ENCODE results near the gene EDC3. TPM values are rescaled to one million over a fixed set of nuclear protein-coding genes. Genes with fewer than 3 reads are reported as not detected.
A peak's percentile ranks its signal among the peaks of the same experiment; 100 is the strongest.
"Not testable (repeated sequence)": the region's sequence is repeated elsewhere in the genome, so short reads cannot be mapped to it uniquely, and the experiment has no call there.

The EDC3 gene
- 10 to 100 TPM; 34.9 to 41.1 TPM for total RNA-seq

DNA sequence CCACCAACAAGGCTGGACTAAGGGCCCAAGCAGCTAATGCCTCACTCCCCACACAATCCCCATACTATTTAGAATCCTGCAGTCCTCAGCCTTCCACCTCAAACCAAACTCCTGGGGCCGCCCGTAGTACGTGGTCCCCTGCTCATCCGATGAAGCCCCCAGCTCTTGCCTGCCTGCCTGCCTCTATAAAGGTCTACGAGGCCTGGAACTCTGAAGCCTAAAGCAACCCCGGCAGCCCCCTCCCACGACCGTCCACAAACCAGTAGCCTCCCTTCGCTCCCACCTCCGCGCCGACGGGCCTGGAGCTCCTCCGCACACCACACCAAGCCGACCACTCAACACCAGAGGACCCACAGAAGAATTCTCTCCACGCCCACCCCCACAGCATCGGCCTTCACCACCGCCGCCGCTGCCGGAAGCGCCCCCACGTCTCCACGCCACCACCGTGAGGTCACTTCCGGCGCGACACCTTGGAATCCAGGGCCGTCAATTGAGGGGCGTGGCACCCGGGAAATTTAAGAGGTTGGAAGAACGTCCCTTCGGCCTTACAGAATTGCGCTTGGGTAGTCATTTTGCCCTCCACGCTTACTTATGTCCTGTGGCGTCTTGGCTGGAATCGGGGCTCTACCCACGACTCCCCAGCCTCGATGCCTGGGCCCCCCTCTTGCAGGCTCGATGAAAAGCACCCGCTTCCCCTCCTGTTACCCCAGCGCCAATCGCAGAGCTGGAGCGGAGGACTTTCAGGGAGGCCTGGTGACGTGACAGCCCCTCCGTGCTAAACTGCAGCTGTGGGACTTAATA is at the start of gene EDC3:
Gene EDC3 (minus strand): TSS at position 428 of the 801 bp plus-strand sequence. CDS start 20,900 bp downstream, outside the sequence.
- Mint-ChIP-seq H3K27ac (peak within 1 kb of the TSS; percentile 100), H3K27me3 (peaks cover 4% of the 10 kb centered on the region), H3K36me3 (ENCODE audit: low read depth) (peaks cover 2% of the 10 kb centered on the region), H3K4me1 (peaks cover 42% of the 10 kb centered on the region), H3K4me3 (peak within 1 kb of the TSS; percentile 100), H3K9me3 (no peaks in the 10 kb centered on the region)
- ChIA-PET POLR2A (no interaction called here), CTCF (interaction anchor here (1.0 to 1.4 kb wide), 4 partner anchors 53 to 148 kb away, joined by 3 to 4 read pairs (median 3); no protein-coding TSS in a partner anchor)
- peak; percentile 90 for DNase-seq

GRCh38 chr15:74742422-74742821 is 46.6 kb upstream of the EDC3 start:
- ChIA-PET CTCF (interaction anchor here (2.1 kb wide), 1 partner anchor 17 kb away, joined by 6 read pairs; the partner anchor contains the start of gene CYP1A1), POLR2A (no interaction called here)
- H3K4me3 Mint-ChIP-seq, result no peak overlapping the region
- no peaks in the 10 kb centered on the region for H3K36me3 Mint-ChIP-seq (ENCODE audit: low read depth)
- peaks cover 12% of the 10 kb centered on the region for H3K9me3 Mint-ChIP-seq
- peaks cover 4% of the 10 kb centered on the region for H3K4me1 Mint-ChIP-seq
- peaks cover 6% of the 10 kb centered on the region for H3K27me3 Mint-ChIP-seq
- DNase-seq, result no peak
- no peak overlapping the region for H3K27ac Mint-ChIP-seq

DNA sequence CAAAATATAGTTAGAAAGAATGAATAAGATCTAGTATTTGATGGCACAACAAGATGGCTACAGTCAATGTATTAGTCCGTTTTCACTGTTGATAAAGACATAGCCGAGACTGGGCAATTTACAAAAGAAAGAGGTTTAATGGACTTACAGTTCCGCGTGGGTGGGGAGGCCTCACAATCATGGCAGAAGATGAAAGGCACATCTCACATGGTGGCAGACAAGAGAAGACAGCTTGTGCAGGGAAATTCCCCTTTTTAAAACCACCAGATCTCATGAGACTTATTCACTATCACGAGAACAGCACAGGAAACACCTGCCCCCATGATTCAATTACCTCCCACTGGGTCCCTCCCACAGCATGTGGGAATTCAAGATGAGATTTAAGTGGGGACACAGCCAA is 42.4 kb upstream of the EDC3 start:
- H3K27ac Mint-ChIP-seq; CTCF ChIA-PET; H3K4me3 Mint-ChIP-seq; DNase-seq; H3K36me3 Mint-ChIP-seq (ENCODE audit: low read depth); POLR2A ChIA-PET; H3K4me1 Mint-ChIP-seq: not testable (repeated sequence)
- peaks cover 18% of the 10 kb centered on the region for H3K9me3 Mint-ChIP-seq
- H3K27me3 Mint-ChIP-seq, result peaks cover 16% of the 10 kb centered on the region

DNA sequence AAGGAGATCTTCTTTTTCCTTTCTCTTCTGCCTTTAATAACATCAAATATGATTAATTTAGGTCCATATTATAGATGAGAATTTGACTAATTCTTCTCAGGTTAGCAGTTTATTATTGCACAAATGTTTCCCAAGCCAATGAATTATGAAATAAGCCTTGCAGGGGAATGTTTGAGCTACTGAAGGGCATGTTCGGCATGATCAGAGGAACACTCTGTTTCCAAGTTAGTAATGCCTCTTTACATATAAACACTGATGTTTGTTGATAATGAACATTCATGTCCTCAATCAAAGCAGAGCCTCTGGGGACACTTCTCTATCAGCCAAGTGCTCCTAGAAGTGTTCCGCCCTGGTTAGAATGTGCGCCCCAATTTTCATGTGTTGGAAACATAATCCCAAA is 39.5 kb upstream of the EDC3 start:
- peaks cover 7% of the 10 kb centered on the region for H3K4me1 Mint-ChIP-seq
- ChIA-PET CTCF (interaction anchor here (1.1 kb wide), 2 partner anchors 36 to 160 kb away, joined by 3 read pairs; no protein-coding TSS in a partner anchor), POLR2A (no interaction called here)
- H3K36me3 Mint-ChIP-seq (ENCODE audit: low read depth), result no peaks in the 10 kb centered on the region
- DNase-seq, result no peak
- H3K27me3 Mint-ChIP-seq, result peaks cover 14% of the 10 kb centered on the region
- peaks cover 11% of the 10 kb centered on the region for H3K9me3 Mint-ChIP-seq
- H3K4me3 Mint-ChIP-seq, result no peak overlapping the region
- no peak overlapping the region for H3K27ac Mint-ChIP-seq

- ChIA-PET POLR2A (no interaction called here), CTCF (no interaction called here)
- H3K27ac Mint-ChIP-seq, result no peak overlapping the region
- peaks cover 14% of the 10 kb centered on the region for H3K27me3 Mint-ChIP-seq
- peaks cover 11% of the 10 kb centered on the region for H3K9me3 Mint-ChIP-seq
- H3K4me1 Mint-ChIP-seq, result peaks cover 7% of the 10 kb centered on the region
- H3K36me3 Mint-ChIP-seq (ENCODE audit: low read depth), result no peaks in the 10 kb centered on the region
- H3K4me3 Mint-ChIP-seq, result no peak overlapping the region
- DNase-seq, result no peak
Measured at GRCh38 chr15:74733269-74733668, 37.4 kb upstream of the EDC3 start.

DNA sequence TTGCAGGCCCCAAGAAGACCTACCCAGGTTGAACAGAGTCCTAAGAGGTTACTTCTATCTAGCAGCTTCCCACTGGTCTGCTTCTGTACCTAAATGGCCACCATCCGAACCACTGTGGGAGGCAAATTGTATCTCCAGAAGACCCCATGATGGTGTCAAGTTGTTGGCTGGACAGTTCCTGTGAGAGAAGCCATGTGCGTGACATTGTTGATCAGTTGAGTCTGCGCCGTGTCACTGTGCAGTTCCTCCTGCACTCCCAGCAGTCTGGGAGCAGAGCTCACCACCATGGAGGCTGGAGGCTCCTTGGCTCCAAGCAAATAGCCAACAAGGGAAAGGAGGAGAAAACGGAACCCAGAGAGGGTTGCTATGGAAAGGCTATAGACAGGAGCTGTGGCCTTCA is 37.0 kb upstream of the EDC3 start:
- H3K4me1 Mint-ChIP-seq, result peaks cover 3% of the 10 kb centered on the region
- no peaks in the 10 kb centered on the region for H3K36me3 Mint-ChIP-seq (ENCODE audit: low read depth)
- peaks cover 14% of the 10 kb centered on the region for H3K27me3 Mint-ChIP-seq
- CTCF ChIA-PET, result interaction anchor here (0.7 kb wide), 1 partner anchor 9 kb away, joined by 4 read pairs; no protein-coding TSS in a partner anchor
- no peak overlapping the region for H3K27ac Mint-ChIP-seq
- POLR2A ChIA-PET, result no interaction called here
- H3K4me3 Mint-ChIP-seq, result no peak overlapping the region
- peaks cover 7% of the 10 kb centered on the region for H3K9me3 Mint-ChIP-seq
- no peak for DNase-seq

DNA sequence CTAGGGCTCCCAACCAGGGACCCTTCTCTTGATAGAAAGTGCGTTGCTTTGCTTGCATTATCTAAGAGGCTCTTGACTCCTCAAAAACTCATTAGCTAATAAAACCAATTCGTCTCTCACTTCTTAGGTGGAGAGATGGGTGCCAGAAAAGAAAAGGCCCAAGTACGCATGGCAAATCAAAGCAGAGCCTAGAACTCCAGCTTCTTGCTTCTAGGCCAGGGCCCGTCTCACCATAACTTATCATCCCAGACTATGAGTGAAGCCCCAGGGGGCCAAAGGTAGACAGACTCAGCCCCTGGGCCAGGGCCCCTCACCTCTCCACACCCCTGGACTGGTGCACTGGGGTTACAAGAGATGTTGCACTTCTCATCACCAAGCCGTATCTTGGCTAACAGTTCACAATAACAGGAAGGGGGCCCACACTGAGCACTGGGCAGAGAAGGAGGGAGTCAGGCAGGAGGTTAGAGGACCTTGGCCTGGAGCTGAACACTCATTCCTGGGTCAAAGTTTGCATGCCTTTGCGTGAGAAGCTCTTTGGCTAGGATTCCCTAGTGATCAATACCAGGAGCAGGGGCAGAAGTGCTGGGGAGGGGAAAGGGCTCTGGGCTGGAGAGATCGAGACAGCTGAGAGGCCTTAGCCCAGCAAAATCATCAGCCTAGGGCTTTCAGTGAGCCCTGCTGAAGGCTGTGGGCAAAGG is 34.9 kb upstream of the EDC3 start:
- CTCF ChIA-PET, result interaction anchor here (0.8 kb wide), 1 partner anchor 13 kb away, joined by 4 read pairs; no protein-coding TSS in a partner anchor
- no peak for DNase-seq
- H3K27ac Mint-ChIP-seq, result no peak overlapping the region

GRCh38 chr15:74729372-74729771 is 33.5 kb upstream of the EDC3 start:
- DNase-seq; H3K27ac Mint-ChIP-seq; POLR2A ChIA-PET; H3K9me3 Mint-ChIP-seq; H3K4me3 Mint-ChIP-seq; CTCF ChIA-PET; H3K36me3 Mint-ChIP-seq (ENCODE audit: low read depth): not testable (repeated sequence)
- H3K4me1 Mint-ChIP-seq, result peaks cover 21% of the 10 kb centered on the region
- peaks cover 17% of the 10 kb centered on the region for H3K27me3 Mint-ChIP-seq

More for the DNA sequence above, 34.9 kb upstream of the EDC3 start:
- POLR2A ChIA-PET, result no interaction called here
- Mint-ChIP-seq H3K4me1 (peaks cover 13% of the 10 kb centered on the region), H3K36me3 (ENCODE audit: low read depth) (no peaks in the 10 kb centered on the region), H3K4me3 (no peak overlapping the region), H3K9me3 (no peaks in the 10 kb centered on the region), H3K27me3 (peaks cover 10% of the 10 kb centered on the region)

DNA sequence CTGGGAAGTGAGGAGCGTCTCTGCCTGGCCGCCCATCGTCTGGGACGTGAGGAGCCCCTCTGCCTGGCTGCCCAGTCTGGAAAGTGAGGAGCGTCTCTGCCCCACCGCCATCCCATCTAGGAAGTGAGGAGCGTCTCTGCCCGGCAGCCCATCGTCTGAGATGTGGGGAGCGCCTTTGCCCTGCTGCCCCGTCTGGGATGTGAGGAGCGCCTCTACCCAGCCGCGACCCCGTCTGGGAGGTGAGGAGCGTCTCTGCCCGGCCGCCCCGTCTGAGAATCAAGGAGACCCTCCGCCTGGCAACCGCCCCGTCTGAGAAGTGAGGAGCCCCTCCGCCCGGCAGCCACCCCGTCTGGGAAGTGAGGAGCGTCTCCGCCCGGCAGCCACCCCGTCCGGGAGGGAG is 32.9 kb upstream of the EDC3 start:
- H3K27me3 Mint-ChIP-seq, result peaks cover 19% of the 10 kb centered on the region
- H3K36me3 Mint-ChIP-seq (ENCODE audit: low read depth); CTCF ChIA-PET; H3K27ac Mint-ChIP-seq; H3K4me3 Mint-ChIP-seq; POLR2A ChIA-PET; H3K9me3 Mint-ChIP-seq; DNase-seq: not testable (repeated sequence)
- H3K4me1 Mint-ChIP-seq, result peaks cover 25% of the 10 kb centered on the region

DNA sequence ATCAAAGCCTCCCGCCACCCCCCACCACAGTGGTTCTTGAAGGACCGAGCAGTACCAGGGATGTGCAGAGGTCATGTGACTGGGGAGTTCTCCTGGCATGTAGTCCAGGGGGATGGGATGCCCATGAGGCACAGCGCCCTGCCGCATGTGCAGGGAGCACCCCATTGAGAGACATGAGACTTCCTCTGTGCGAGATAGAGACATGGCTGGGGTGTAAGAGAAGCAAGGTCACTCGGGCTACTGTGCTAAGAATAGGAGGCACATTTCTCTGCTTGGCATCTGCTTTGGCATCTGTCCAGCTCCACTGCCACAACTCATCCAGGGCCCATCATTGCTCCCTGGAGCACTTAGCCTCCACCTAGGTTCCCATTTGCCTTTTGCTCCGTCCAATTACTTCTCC is 31.9 kb upstream of the EDC3 start:
- ChIA-PET CTCF (no interaction called here), POLR2A (no interaction called here)
- H3K27me3 Mint-ChIP-seq, result peaks cover 20% of the 10 kb centered on the region
- H3K27ac Mint-ChIP-seq, result peak overlapping the region; percentile 41
- no peak for DNase-seq
- peaks cover 25% of the 10 kb centered on the region for H3K4me1 Mint-ChIP-seq
- H3K36me3 Mint-ChIP-seq (ENCODE audit: low read depth), result no peaks in the 10 kb centered on the region
- no peaks in the 10 kb centered on the region for H3K9me3 Mint-ChIP-seq
- H3K4me3 Mint-ChIP-seq, result no peak overlapping the region

GRCh38 chr15:74726774-74727164 is 30.9 kb upstream of the EDC3 start:
- Mint-ChIP-seq H3K4me3 (peak overlapping the region; percentile 56), H3K9me3 (no peaks in the 10 kb centered on the region), H3K27me3 (peaks cover 16% of the 10 kb centered on the region), H3K36me3 (ENCODE audit: low read depth) (no peaks in the 10 kb centered on the region), H3K27ac (peak overlapping the region; percentile 89), H3K4me1 (peaks cover 25% of the 10 kb centered on the region)
- no peak for DNase-seq
- ChIA-PET CTCF (interaction anchor here (1.2 to 2.6 kb wide), 2 partner anchors 45 to 106 kb away, joined by 3 to 12 read pairs; no protein-coding TSS in a partner anchor), POLR2A (no interaction called here)

DNA sequence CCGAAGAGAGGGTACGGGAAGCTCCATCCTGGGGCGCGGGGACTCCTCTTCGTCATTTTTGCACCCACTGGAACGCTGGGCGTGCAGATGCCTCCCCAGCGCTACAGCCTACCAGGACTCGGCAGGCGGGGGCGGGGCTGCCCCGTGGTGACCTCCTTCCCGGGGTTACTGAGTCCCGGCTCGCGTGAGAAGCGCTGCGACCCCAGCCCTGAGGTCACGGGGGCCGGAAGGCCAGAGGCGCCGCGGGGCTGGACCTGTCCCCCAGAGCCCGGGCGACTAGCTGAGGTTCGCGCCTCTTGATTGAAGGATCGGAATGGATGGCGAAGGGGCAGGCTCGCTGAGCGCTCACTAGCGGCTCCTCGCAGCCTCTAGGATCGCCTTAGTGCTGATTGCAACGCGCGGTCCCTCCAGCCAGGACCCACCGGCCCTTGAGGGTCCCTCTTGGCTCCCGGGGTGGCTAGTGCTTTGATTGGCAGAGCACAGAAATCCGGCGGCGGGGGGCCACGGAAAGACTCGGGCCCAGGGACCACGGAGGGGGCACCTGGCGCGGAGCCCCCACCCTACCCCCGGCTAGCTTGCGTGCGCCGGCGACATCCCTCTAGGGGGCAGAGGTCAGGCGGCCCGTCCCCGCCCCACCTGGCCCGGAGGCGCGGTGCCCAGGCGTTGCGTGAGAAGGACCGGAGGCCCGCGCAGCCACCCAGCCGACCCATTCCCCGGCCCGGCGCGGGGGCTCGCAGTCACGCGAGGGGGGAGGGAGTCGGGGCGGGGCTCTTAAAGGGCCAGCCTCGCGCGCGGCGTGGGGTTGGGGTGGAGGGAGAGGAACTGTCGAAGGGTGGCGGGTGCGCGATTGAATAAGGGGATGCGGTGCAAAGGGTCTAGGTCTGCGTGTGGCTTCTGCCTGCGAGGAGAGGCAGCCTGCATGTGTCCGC is 30.3 kb upstream of the EDC3 start:
- Mint-ChIP-seq H3K9me3 (no peaks in the 10 kb centered on the region), H3K4me1 (peaks cover 25% of the 10 kb centered on the region), H3K27ac (peak overlapping the region; percentile 89), H3K36me3 (ENCODE audit: low read depth) (no peaks in the 10 kb centered on the region), H3K4me3 (peak overlapping the region; percentile 66), H3K27me3 (peaks cover 16% of the 10 kb centered on the region)
- POLR2A ChIA-PET, result no interaction called here
- CTCF ChIA-PET, result interaction anchor here (0.6 to 2.6 kb wide), 5 partner anchors 15 to 105 kb away, joined by 3 to 12 read pairs (median 3); no protein-coding TSS in a partner anchor
- peak; percentile 65 for DNase-seq

Data from activated CD4-positive, alpha-beta T cell treated with anti-CD3 and anti-CD28 coated beads, Interleukin-2, amount 10 ng/mL, durations not matched to agents 7 days and 5 days (primary cell).